IPS-20b (cell line): ENCODE results near the gene TFF3.

Source experiments
- H3K27ac ChIP-seq: one replicate; pipeline ENCODE4 v1.5.1; 2013; ENCODE audit warnings: low read length
- H3K27me3 ChIP-seq: 2 replicates; pipeline ENCODE4 v1.6.1; 2013; ENCODE audit warnings: mild to moderate bottlenecking, low read length, inconsistent platforms; ENCODE audit not compliant: insufficient read depth
- H3K36me3 ChIP-seq: 2 replicates; pipeline ENCODE4 v1.6.1; 2013; ENCODE audit warnings: low read depth, mild to moderate bottlenecking, inconsistent platforms, low read length, moderate library complexity; ENCODE audit not compliant: insufficient read depth
- H3K4me1 ChIP-seq: 2 replicates; pipeline ENCODE4 v1.6.1; 2013; ENCODE audit warnings: mild to moderate bottlenecking, control low read depth, inconsistent platforms, low read length, moderate library complexity; ENCODE audit not compliant: insufficient read depth
- H3K4me3 ChIP-seq: 2 replicates; pipeline ENCODE4 v1.5.1; 2013; ENCODE audit warnings: mild to moderate bottlenecking, low read length, inconsistent platforms
- H3K9ac ChIP-seq: 2 replicates; pipeline ENCODE4 v1.6.1; 2013; ENCODE audit warnings: low read depth, mild to moderate bottlenecking, inconsistent platforms, low read length, moderate library complexity
- H3K9me3 ChIP-seq: 2 replicates; pipeline ENCODE4 v1.6.1; 2013; ENCODE audit warnings: mild to moderate bottlenecking, low read depth, low read length, inconsistent platforms; ENCODE audit not compliant: insufficient read depth

TFF3 gene

DNA sequence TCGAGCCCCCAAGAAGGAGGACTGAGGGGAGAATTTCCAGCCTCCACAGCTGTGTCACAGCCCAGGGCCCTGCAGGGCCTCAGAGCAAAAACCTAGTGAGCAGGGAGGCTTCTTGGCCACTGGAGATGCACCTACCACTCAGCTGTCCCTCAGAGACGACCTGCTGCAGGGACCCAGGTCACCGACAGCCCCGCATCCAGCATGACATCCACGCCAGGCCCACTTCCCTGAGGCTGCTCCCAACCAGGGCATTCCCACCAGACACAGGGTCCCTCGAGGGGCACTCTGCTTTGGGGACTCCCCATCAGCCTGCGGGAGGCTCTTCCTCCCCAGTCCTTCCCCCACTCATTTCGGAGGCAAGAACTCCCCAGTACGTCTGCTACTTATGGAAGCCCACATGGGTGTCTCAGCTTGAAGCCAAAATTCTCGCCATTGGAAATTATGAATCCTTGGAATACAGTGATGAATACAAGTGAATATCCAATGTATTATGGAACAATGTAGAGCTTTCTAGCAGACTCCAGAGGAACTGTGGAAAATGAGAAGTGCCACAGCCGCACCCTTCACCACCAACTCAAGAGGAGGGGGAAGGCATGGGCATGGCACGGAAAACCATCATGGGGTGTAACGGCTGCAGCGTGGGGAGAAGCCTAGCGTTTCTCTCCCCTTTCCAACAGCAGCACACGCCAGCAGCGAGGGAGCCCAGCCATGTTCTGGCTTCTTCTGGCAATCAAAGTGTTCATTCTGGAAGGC lies 6.9 kb downstream of the TFF3 start:
- no peak overlapping the region for H3K4me3 ChIP-seq
- H3K27ac ChIP-seq: no peak overlapping the region
- H3K4me1 ChIP-seq: no peaks in the 10 kb centered on the region; the same call in 1 of the 2 replicates
- H3K36me3 ChIP-seq: no peaks in the 10 kb centered on the region
- H3K9ac ChIP-seq: no peak overlapping the region
- peaks cover 12% of the 10 kb centered on the region for H3K27me3 ChIP-seq
- no peaks in the 10 kb centered on the region for H3K9me3 ChIP-seq

DNA sequence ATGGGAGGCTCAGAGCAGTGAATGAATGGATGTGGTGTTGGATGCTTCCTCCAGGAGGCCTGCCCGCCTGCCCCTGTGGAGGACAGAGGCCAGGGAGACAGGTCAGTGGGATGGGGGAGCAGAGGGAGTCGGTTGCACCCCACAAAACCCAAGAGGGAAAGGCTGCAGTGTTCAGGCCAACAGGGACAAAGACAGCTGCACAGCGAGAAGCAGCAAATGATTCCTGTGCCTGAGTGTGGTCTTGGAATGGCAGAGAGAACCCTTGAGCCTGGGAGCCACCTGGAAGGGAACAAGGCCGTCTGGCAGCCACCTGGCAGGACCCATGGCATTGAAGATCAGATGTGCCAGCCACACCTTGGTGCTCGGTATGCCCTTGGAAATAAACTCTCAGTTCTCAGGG lies 8.1 kb downstream of the TFF3 start:
- Histone ChIP-seq H3K4me1 (no peaks in the 10 kb centered on the region), H3K4me3 (no peak overlapping the region), H3K9ac (no peak overlapping the region), H3K27me3 (peaks cover 12% of the 10 kb centered on the region), H3K36me3 (no peaks in the 10 kb centered on the region), H3K27ac (no peak overlapping the region), H3K9me3 (no peaks in the 10 kb centered on the region)

DNA sequence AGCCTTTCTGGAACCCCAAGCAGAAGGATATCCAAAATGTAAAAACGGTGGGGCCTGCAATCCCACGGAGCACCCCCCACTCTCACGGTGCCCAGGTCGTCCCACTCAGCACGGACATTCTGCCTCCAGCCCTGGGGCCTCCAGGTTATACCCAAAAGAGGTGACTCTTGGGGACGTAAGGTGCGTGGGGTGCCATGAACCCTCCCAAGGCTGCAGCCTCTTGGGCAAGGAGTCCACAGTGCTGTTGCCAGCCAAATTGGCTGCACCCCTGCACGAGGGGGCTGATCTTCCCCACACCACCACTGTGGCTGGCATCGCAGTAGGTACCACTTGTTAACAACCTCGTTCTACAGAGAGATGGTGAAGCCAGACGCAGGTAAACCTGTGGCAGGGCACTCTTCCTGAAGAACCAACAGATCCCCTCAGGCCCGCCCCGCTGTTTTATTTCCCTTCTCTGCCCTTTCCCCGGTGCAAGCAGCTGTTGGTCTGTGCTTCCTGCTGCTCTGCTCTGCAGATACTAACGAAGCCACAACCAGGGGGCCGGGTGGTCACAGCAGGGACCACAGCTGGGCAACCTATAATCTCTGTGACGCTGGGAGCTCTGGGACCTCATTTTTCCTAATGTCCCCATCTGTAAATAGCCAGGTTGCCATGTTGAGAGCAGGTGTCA lies 8.7 kb downstream of the TFF3 start:
- H3K4me1 ChIP-seq: no peaks in the 10 kb centered on the region
- H3K9ac ChIP-seq: no peak overlapping the region
- no peaks in the 10 kb centered on the region for H3K9me3 ChIP-seq
- H3K27ac ChIP-seq: no peak overlapping the region
- H3K4me3 ChIP-seq: no peak overlapping the region
- peaks cover 12% of the 10 kb centered on the region for H3K27me3 ChIP-seq
- no peaks in the 10 kb centered on the region for H3K36me3 ChIP-seq

DNA sequence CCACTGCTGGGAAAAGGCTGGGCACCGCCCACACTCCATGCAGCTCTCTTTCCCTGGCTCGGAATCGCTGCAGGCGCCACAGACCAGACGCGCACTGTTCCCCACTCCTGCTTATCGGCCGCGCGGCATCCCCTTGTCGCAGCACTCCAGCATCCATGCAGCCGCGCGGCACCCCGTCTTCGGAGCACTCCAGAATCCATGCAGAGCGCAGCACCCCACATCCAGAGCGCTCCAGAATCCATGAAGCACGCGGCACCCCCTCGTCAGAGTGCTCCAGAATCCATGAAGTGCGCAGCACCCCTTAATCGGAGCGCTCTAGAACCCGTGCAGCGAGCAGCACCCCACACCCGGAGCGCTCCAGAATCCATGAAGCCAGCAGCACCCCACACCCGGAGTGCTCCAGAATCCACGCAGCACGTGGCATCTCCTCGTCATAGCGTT lies 9.5 kb downstream of the TFF3 start:
- no peaks in the 10 kb centered on the region for H3K4me1 ChIP-seq
- H3K9ac ChIP-seq: no peak overlapping the region
- H3K9me3 ChIP-seq: no peaks in the 10 kb centered on the region
- H3K36me3 ChIP-seq: no peaks in the 10 kb centered on the region
- no peak overlapping the region for H3K27ac ChIP-seq
- H3K27me3 ChIP-seq: peaks cover 8% of the 10 kb centered on the region
- H3K4me3 ChIP-seq: no peak overlapping the region

DNA sequence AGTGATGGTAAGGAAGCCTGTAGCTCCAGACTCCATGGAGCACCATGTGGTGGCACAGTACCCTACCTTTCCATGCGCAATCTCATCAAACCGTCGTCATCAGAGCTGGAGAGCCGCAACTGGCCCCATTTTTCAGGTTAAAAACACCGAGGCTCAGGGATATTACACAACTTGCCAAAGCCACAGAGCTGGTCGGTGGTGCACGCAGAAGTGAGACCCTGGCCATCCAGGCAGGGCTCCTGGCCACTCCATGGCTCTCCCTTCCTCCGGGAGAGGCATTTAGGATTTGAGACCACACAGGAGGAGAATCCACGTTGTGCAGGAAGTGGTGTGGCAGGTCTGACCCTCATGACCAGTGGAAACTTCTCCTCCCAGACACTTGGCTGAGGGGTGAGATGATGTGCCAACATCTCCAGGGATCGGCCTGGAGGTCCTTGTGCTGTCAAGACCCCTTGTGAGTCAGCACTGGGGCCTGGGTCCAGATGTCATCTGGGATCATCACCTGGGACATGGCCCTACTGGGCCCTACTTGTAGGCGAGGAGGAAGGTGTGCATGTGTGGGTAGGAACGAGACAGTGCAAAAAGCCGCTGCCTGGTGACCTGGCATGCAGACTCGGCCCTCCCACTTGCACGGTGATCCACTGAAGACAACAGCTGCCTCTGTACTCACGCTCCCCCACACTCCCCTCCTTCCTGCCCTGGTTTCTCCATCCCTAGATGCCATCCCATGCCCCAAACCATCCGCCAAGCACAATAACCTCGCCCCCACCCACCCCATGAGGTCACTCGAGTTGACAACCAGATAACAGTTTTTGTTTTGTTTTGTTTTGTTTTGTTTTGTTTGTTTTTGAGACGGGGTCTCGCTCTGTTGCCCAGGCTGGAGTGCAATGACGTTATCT lies 10.4 kb downstream of the TFF3 start:
- Histone ChIP-seq H3K27ac (no peak overlapping the region), H3K4me3 (no peak overlapping the region), H3K9ac (no peak overlapping the region), H3K36me3 (no peaks in the 10 kb centered on the region), H3K9me3 (no peaks in the 10 kb centered on the region), H3K27me3 (no peaks in the 10 kb centered on the region), H3K4me1 (no peaks in the 10 kb centered on the region)

DNA sequence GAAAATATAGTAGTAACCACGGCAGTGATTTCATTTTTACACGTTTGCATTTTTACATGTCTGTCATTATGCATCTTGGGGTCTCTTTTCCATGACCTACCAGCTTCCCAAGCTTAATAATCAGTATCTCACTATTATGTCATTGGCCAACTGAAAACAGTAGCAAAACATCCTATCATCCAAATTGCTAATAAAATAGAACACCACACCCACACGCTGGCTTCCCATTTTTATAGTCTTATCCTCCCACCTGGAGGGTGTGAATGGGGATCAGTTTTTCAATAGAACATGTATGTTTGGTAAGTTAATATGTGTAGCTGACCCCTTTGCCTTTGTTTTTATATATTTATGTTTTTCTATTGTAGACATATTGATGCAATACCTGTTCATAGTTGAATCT lies 11.8 kb downstream of the TFF3 start:
- no peaks in the 10 kb centered on the region for H3K36me3 ChIP-seq
- H3K4me1 ChIP-seq: no peaks in the 10 kb centered on the region

DNA sequence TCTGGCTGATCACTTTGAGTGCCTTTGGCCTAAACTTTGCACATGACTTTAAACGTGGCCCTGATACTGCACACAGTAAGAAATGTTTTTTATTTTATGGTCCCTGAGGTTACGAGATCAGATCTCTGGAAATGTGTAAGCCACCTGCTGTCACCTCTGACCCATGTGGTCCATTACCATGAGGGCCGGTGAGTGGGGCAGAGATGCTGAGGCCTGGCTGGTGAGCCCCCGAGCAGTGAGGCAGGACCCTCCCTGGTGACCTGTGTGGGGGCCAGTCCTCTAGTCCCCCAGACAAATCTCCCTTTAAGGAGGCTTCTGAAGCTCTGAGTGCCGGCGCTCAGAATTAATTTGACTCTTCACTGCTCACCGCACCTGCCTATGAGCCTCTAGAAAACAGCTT lies 12.4 kb downstream of the TFF3 start:
- Histone ChIP-seq H3K27ac (no peak overlapping the region), H3K9ac (no peak overlapping the region), H3K27me3 (no peaks in the 10 kb centered on the region), H3K36me3 (no peaks in the 10 kb centered on the region), H3K4me3 (no peak overlapping the region), H3K9me3 (no peaks in the 10 kb centered on the region), H3K4me1 (no peaks in the 10 kb centered on the region)

More for the DNA sequence above, 11.8 kb downstream of the TFF3 start:
- no peaks in the 10 kb centered on the region for H3K27me3 ChIP-seq
- no peak overlapping the region for H3K9ac ChIP-seq
- H3K27ac ChIP-seq: no peak overlapping the region
- H3K4me3 ChIP-seq: no peak overlapping the region
- no peaks in the 10 kb centered on the region for H3K9me3 ChIP-seq

DNA sequence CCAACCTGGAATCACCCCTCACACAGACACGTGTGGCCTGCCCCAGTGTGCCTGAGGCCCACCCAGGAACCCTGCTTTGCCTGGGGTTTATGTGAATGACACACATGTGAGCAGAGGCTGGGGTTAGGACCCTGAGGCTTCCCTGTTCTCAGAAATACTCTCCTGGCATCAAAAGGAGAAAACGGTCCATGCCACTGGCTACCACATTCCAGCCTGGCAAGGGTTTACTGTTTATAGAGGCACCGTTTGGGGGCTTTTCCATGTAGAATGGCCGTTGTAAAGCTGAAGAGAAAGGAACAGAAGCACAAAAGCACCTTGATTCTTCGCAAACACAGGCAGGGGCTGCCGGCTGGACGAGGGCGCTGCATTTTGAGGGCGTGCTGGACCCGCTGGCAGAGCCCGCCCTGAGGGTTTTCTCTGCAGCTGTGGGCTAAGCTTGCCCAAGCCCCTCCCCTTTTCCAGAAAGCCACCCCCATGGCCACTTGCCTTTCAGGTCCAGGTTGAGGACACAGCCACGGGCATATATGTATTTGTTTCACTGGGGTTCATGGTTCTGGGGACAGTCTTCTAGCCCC lies 13.0 kb downstream of the TFF3 start:
- Histone ChIP-seq H3K9ac (no peak overlapping the region), H3K9me3 (no peaks in the 10 kb centered on the region), H3K36me3 (no peaks in the 10 kb centered on the region), H3K4me3 (no peak overlapping the region), H3K27me3 (no peaks in the 10 kb centered on the region), H3K27ac (no peak overlapping the region), H3K4me1 (no peaks in the 10 kb centered on the region)

DNA sequence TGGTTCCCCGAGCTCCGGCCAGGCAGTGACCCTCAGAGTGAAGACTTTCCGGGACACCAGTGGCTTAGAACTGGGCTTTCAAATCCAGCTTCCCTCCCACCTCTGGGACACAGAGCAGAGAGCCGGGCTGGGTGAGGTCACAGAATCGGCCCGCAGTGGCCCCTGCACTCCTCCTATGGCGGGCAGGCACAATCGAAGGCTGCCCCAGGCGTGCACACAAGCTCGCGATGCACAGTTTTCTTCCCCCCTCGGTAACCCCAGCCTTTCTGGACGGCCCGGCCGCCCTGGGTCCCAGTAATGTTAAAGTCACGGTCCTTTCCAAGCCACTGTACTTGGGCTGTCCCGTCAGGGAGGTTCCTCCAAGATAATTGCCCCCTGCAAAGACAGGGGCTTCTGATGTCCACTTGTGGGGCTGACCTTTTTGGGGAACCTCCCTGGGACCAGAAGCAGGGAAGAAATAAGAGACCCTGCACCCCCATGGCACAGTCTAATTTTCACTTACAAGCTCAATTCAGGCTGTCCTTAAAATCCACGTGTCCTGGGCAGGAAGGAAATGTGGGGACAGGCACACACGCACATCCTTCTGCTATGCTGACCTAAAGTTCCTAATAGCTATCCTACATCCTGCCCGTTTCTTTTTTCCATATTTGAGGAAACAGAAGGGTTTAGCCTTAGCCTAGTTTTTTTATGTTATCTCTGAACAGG lies 13.7 kb downstream of the TFF3 start:
- H3K36me3 ChIP-seq: no peaks in the 10 kb centered on the region
- H3K4me1 ChIP-seq: no peaks in the 10 kb centered on the region
- no peak overlapping the region for H3K27ac ChIP-seq
- H3K27me3 ChIP-seq: no peaks in the 10 kb centered on the region
- no peaks in the 10 kb centered on the region for H3K9me3 ChIP-seq
- no peak overlapping the region for H3K9ac ChIP-seq
- no peak overlapping the region for H3K4me3 ChIP-seq

DNA sequence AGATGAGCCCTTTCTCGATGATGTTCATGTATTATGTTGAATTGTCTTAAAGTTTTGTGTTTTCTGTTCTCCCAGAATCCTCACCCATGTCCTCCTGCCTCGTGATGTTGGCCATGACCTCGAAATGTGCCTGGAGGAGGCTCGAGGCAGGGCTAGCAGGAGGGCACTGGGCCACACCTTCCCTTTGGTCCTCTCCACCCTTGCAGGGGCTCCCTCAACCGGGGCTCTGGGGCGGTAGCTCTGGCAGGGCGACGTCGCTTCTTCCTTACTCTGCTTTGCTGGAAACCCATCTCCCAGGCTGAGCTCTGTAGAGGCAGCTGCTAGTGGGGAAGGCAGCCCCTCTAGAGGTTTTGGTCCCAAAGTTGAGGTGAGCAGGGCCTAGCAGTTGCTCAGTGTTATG lies 14.3 kb downstream of the TFF3 start:
- Histone ChIP-seq H3K27ac (no peak overlapping the region), H3K9me3 (no peaks in the 10 kb centered on the region), H3K4me1 (no peaks in the 10 kb centered on the region), H3K27me3 (no peaks in the 10 kb centered on the region), H3K9ac (no peak overlapping the region), H3K4me3 (no peak overlapping the region), H3K36me3 (no peaks in the 10 kb centered on the region)

DNA sequence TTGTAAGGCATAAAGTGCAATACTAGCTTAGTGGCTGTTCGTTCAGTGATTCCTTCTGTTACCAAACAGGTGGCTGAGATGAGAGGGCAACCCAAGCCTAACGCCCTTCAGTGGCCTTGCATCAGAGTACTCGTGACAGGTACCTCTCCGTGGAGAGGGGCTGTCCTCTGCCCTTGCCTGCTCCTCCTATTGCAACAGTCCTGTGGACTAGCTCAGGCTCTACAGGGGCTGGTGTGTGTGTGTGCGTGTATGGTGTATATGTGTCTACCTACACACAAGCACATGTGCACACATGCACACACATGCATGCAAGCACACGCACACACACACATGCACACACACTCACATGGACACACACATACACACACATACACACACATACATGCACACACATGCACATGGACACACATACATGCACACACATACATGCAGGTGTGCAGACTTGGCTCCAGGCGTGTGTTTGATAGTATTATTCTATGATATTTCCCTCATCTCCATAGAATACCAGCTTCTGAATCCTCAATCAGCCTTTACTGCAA lies 15.1 kb downstream of the TFF3 start:
- no peak overlapping the region for H3K4me3 ChIP-seq
- no peaks in the 10 kb centered on the region for H3K4me1 ChIP-seq
- no peak overlapping the region for H3K9ac ChIP-seq
- no peaks in the 10 kb centered on the region for H3K36me3 ChIP-seq
- no peaks in the 10 kb centered on the region for H3K9me3 ChIP-seq
- no peaks in the 10 kb centered on the region for H3K27me3 ChIP-seq
- no peak overlapping the region for H3K27ac ChIP-seq
